Endothelial cell of umbilical vein (primary cell): ENCODE measurements around the gene ZSCAN1. TPM values are rescaled to one million over a fixed set of nuclear protein-coding genes. Genes with fewer than 3 reads are reported as not detected.

ENCODE experiments used
- BruUV-seq: library from RNA; stranded (reverse); fragments of 400-500 nt; replicated peaks from 2 replicates; lab custom pipeline; 2021; lab: Mats Ljungman, UMichigan
- CTCF ChIA-PET: fragments of 300-600, 350-600 bp; sonication (Branson Sonifier 250); formaldehyde crosslinking; loops from one replicate; lab custom pipeline; 2021; ENCODE audit warnings: antibody characterized with exemption, inconsistent platforms; lab: Charles Lee
- POLR2A ChIA-PET: fragments of 300-600, 350-600 bp; sonication (Branson Sonifier 250); formaldehyde crosslinking; loops from one replicate; lab custom pipeline; 2021; ENCODE audit warnings: antibody characterized with exemption, inconsistent platforms; lab: Charles Lee
- DNase-seq: peaks from one replicate; pipeline ENCODE4 v3.0.0-alpha.2; 2011; ENCODE audit warnings: low read depth, low spot score
- FAIRE-seq: peaks from 2 replicates; lab custom pipeline; 2011; peaks lifted over from hg19 to GRCh38; lab: Jason Lieb, UNC
- H2AFZ ChIP-seq: 2 replicates; pipeline ENCODE4 v1.6.0; 2012; ENCODE audit warnings: low read depth, low read length, control low read depth, inconsistent platforms
- H3K27ac ChIP-seq: 2 replicates; pipeline ENCODE4 v1.5.1; 2011; ENCODE audit warnings: low read depth, mild to moderate bottlenecking, control low read depth, low read length, moderate library complexity; ENCODE audit not compliant: insufficient read depth
- H3K27me3 ChIP-seq, 2 experiments: 2 replicates each; pipeline versions ENCODE4 v1.6.0 to v1.6.1; 2011; ENCODE audit warnings: low read length in 2 of 2, mixed read lengths in 1 of 2; ENCODE audit not compliant: control insufficient read depth in 2 of 2, insufficient read depth in 2 of 2
- H3K36me3 ChIP-seq, 2 experiments: 2 replicates in 1 of 2; 3 replicates in 1 of 2; pipeline ENCODE4 v1.5.1; 2011; ENCODE audit warnings: low read length in 2 of 2, mild to moderate bottlenecking in 1 of 2, moderate library complexity in 1 of 2; ENCODE audit not compliant: control insufficient read depth in 2 of 2, insufficient read depth in 2 of 2; ENCODE audit errors: extremely low read depth in 1 of 2
- H3K4me1 ChIP-seq: 3 replicates; pipeline ENCODE4 v1.5.1; 2011; ENCODE audit warnings: mild to moderate bottlenecking, low read length; ENCODE audit not compliant: control insufficient read depth, insufficient read depth; ENCODE audit errors: extremely low read depth
- H3K4me2 ChIP-seq: 2 replicates; pipeline ENCODE4 v1.6.1; 2011; ENCODE audit warnings: low read length, control low read depth, mixed read lengths; ENCODE audit not compliant: insufficient read depth
- H3K4me3 ChIP-seq, 3 experiments: fragments of 200-600 bp in 1 of 3; sonication (generic), shearing (Covaris generic) in 1 of 3; replicated peaks in 1 of 3; 2 replicates each; pipeline ENCODE4 v1.5.1; 2011 to 2016; ENCODE audit warnings: control low read depth in 3 of 3, low read length in 3 of 3, mild to moderate bottlenecking in 2 of 3, inconsistent platforms in 1 of 3, low read depth in 1 of 3, moderate library complexity in 1 of 3; ENCODE audit not compliant: insufficient read depth in 1 of 3
- H3K79me2 ChIP-seq: 2 replicates; pipeline ENCODE4 v1.6.0; 2012; ENCODE audit warnings: low read length, inconsistent platforms; ENCODE audit not compliant: control insufficient read depth, insufficient read depth
- H3K9ac ChIP-seq: replicated peaks from 2 replicates; pipeline ENCODE3; 2011; ENCODE audit warnings: low read length, control low read depth; ENCODE audit not compliant: insufficient read depth; ENCODE audit errors: extremely low read depth
- H3K9me1 ChIP-seq: replicated peaks from 3 replicates; pipeline ENCODE4 v1.6.0; 2011; ENCODE audit warnings: mild to moderate bottlenecking, low read length; ENCODE audit not compliant: control insufficient read depth, insufficient read depth; ENCODE audit errors: extremely low read depth
- H3K9me3 ChIP-seq: replicated peaks from 2 replicates; pipeline ENCODE4 v1.5.1; 2012; ENCODE audit warnings: low read length, inconsistent platforms; ENCODE audit not compliant: control insufficient read depth, insufficient read depth
- H4K20me1 ChIP-seq: replicated peaks from 2 replicates; pipeline ENCODE3; 2011; ENCODE audit warnings: mild to moderate bottlenecking, low read length; ENCODE audit not compliant: control insufficient read depth, insufficient read depth; ENCODE audit errors: extremely low read depth
- CTCF ChIP-seq, 2 donors: IDR thresholded peaks; 1 replicate in 1 of 2; 2 replicates in 1 of 2; pipeline ENCODE4 v1.5.1; 2011; ENCODE audit warnings: low read length in 2 of 2, mild to moderate bottlenecking in 2 of 2, moderate library complexity in 2 of 2, control low read depth in 1 of 2, inconsistent platforms in 1 of 2, low read depth in 1 of 2; ENCODE audit not compliant: insufficient read depth in 1 of 2; ENCODE audit errors: extremely low read depth in 1 of 2
- EZH2 ChIP-seq: IDR thresholded peaks from 2 replicates; pipeline ENCODE4 v1.6.1; 2012; ENCODE audit warnings: borderline replicate concordance, low read depth, mild to moderate bottlenecking, moderate library complexity, low read length, inconsistent platforms; ENCODE audit not compliant: severe bottlenecking
- FOS ChIP-seq: IDR thresholded peaks from 2 replicates; pipeline ENCODE4 v1.6.1; 2011; ENCODE audit warnings: mild to moderate bottlenecking, low read length, moderate library complexity, borderline replicate concordance; ENCODE audit not compliant: insufficient read depth
- GATA2 ChIP-seq: IDR thresholded peaks from 2 replicates; pipeline ENCODE4 v1.7.0; 2011; ENCODE audit warnings: low read depth, mild to moderate bottlenecking, moderate library complexity, mixed read lengths, low read length; ENCODE audit not compliant: insufficient read length, insufficient read depth
- JUN ChIP-seq: IDR thresholded peaks from 2 replicates; pipeline ENCODE4 v1.6.1; 2011; ENCODE audit warnings: borderline replicate concordance, low read depth; ENCODE audit not compliant: insufficient read length, insufficient read depth
- MAX ChIP-seq: IDR thresholded peaks from 2 replicates; pipeline ENCODE4 v1.6.1; 2011; ENCODE audit not compliant: insufficient read depth, insufficient read length
- POLR2AphosphoS5 ChIP-seq: IDR thresholded peaks from 2 replicates; pipeline ENCODE4 v1.6.1; 2012; ENCODE audit warnings: low read depth, mild to moderate bottlenecking, control low read depth, low read length, moderate library complexity; ENCODE audit not compliant: insufficient read depth
- dilution Hi-C: fragments of 300-500 bp; cut with MboI; formaldehyde crosslinking; loops from one replicate; pipeline ENCODE4 v1.15.0; 2019; ENCODE audit warnings: low sequenced_read_pairs; ENCODE audit not compliant: extremely low pct_ligation_motif_present
- intact Hi-C: fragments of 100-400 bp; cut with micrococcal nuclease; formaldehyde crosslinking; loops from one replicate; pipeline ENCODE4 v1.10.0; 2022
- polyA plus RNA-seq, 4 experiments: library from polyadenylated mRNA; depleted of rRNA in 3 of 4; stranded (reverse) in 3 of 4; unstranded in 1 of 4; fragments of >200 nt; gene quantifications; 2 replicates each; pipeline versions ENCODE4 v1.2.1 to v1.2.3, GENCODE V29; 2011 to 2012; ENCODE audit warnings: missing spikeins in 1 of 4
- total RNA-seq: library from RNA; stranded (reverse); gene quantifications from 2 replicates; pipeline ENCODE4 v1.2.3, GENCODE V29; 2021

The ZSCAN1 gene
- total and polyA plus RNA-seq, 2 donors (not counting 3 experiments of a cell fraction or from before 2014, with no cell fraction given), result 0.10 TPM; not detected in 1

- dilution Hi-C loops (no loop called here), intact Hi-C loops (loop anchor here (2.0 kb wide), 1 partner anchor 133 kb away; no protein-coding TSS in a partner anchor)
- Histone ChIP-seq H3K36me3 (no peaks in the 10 kb centered on the region), H3K27ac (no peak overlapping the region), H2AFZ (no peak overlapping the region), H3K4me3 (no peak overlapping the region), H3K79me2 (no peaks in the 10 kb centered on the region), H3K4me2 (no peak overlapping the region), H3K4me1 (no peaks in the 10 kb centered on the region), H4K20me1 (no peaks in the 10 kb centered on the region), H3K9me1 (no peaks in the 10 kb centered on the region), H3K9ac (no peak overlapping the region), H3K9me3 (peaks cover 1% of the 10 kb centered on the region), H3K27me3 (no peaks in the 10 kb centered on the region)
- no peak for TF ChIP-seq MAX
- no peak for TF ChIP-seq GATA2
- no TSS peak for BruUV-seq
- FAIRE-seq, result no peak
- POLR2A ChIA-PET, result no interaction called here
- CTCF ChIA-PET, result no interaction called here
- no peak for DNase-seq
Measured at GRCh38 chr19:58022283-58022660, 11.6 kb upstream of the ZSCAN1 start.

GRCh38 chr19:58024661-58025060 lies 9.2 kb upstream of the ZSCAN1 start:
- no peak overlapping the region for H3K27ac ChIP-seq
- H3K9me1 ChIP-seq, result no peaks in the 10 kb centered on the region
- DNase-seq (no peak), FAIRE-seq (no peak)
- H3K4me3 ChIP-seq, result no peak overlapping the region
- H3K79me2 ChIP-seq, result no peaks in the 10 kb centered on the region
- intact Hi-C loops, result no loop called here
- no peak overlapping the region for H3K9ac ChIP-seq
- H4K20me1 ChIP-seq, result no peaks in the 10 kb centered on the region
- BruUV-seq, result no TSS peak
- no peak overlapping the region for H2AFZ ChIP-seq
- H3K36me3 ChIP-seq, result no peaks in the 10 kb centered on the region
- H3K27me3 ChIP-seq, result no peaks in the 10 kb centered on the region
- dilution Hi-C loops, result no loop called here
- ChIA-PET POLR2A (no interaction called here), CTCF (no interaction called here)
- H3K4me1 ChIP-seq, result no peaks in the 10 kb centered on the region
- H3K4me2 ChIP-seq, result no peak overlapping the region
- TF ChIP-seq JUN (no peak), POLR2AphosphoS5 (no peak), FOS (no peak), EZH2 (no peak), CTCF (IDR thresholded peaks at IDR 0.05; ENCODE audit: extremely low read depth in 1 of 2, insufficient read depth in 1 of 2, low read depth in 1 of 2, low read length in 2 of 2) (no peak)
- peaks cover 3% of the 10 kb centered on the region for H3K9me3 ChIP-seq
